Liver (tissue), 9 donors: ENCODE data around the gene BASP1. TPM values are rescaled to one million over a fixed set of nuclear protein-coding genes. Genes with fewer than 3 reads are reported as not detected.

ENCODE experiments used
- DNase-seq: peaks from one replicate; pipeline ENCODE4 v3.0.0-alpha.2; 2017; ENCODE audit warnings: low spot score
- H3K27ac ChIP-seq, 2 donors: one replicate each; pipeline ENCODE4 v1.7.0; 2013; ENCODE audit warnings: inconsistent platforms in 2 of 2, low read length in 2 of 2, control low read depth in 1 of 2, low read depth in 1 of 2, mild to moderate bottlenecking in 1 of 2
- H3K27me3 ChIP-seq, 4 donors: one replicate each; pipeline versions ENCODE4 v1.6.1 to v1.7.0; 2013; ENCODE audit warnings: low read length in 3 of 4, inconsistent platforms in 1 of 4, mild to moderate bottlenecking in 1 of 4, moderate library complexity in 1 of 4; ENCODE audit not compliant: control insufficient read depth in 4 of 4, insufficient read depth in 4 of 4
- H3K36me3 ChIP-seq, 4 donors: one replicate each; pipeline versions ENCODE4 v1.6.1 to v1.7.0; 2013; ENCODE audit warnings: low read length in 3 of 4, mild to moderate bottlenecking in 3 of 4, low read depth in 1 of 4, moderate library complexity in 1 of 4; ENCODE audit not compliant: control insufficient read depth in 4 of 4, insufficient read depth in 3 of 4
- H3K4me1 ChIP-seq, 4 donors: one replicate each; pipeline versions ENCODE4 v1.6.1 to v1.7.0; 2013; ENCODE audit warnings: low read length in 3 of 4, mild to moderate bottlenecking in 3 of 4, moderate library complexity in 1 of 4; ENCODE audit not compliant: control insufficient read depth in 4 of 4, insufficient read depth in 4 of 4
- H3K4me3 ChIP-seq, 3 donors: one replicate each; pipeline versions ENCODE4 v1.6.1 to v1.7.0; 2013; ENCODE audit warnings: low read length in 3 of 3, control low read depth in 1 of 3, low read depth in 1 of 3, mild to moderate bottlenecking in 1 of 3
- H3K9ac ChIP-seq, 2 donors: one replicate each; pipeline ENCODE4 v1.7.0; 2013; ENCODE audit warnings: low read length in 2 of 2, mild to moderate bottlenecking in 2 of 2, moderate library complexity in 2 of 2, control low read depth in 1 of 2, low read depth in 1 of 2
- H3K9me3 ChIP-seq, 4 donors: one replicate each; pipeline versions ENCODE4 v1.6.1 to v1.7.0; 2013; ENCODE audit warnings: low read length in 3 of 4; ENCODE audit not compliant: control insufficient read depth in 4 of 4
- CTCF ChIP-seq: fragments of 150-350 bp; IDR thresholded peaks from 2 replicates; pipeline ENCODE4 v1.5.1; 2017; ENCODE audit warnings: improper control_type of control experiment, low read depth, low read length; ENCODE audit not compliant: missing input control
- EGR1 ChIP-seq, 2 donors: IDR thresholded peaks; 2 replicates each; pipeline ENCODE4 v1.6.1; 2016 to 2018; ENCODE audit warnings: antibody characterized with exemption in 2 of 2, low read depth in 2 of 2
- FOXA1 ChIP-seq: IDR thresholded peaks from 2 replicates; pipeline ENCODE4 v1.6.1; 2016; ENCODE audit warnings: antibody characterized with exemption
- FOXA2 ChIP-seq: IDR thresholded peaks from 2 replicates; pipeline ENCODE4 v1.6.1; 2016; ENCODE audit warnings: antibody characterized with exemption
- GABPA ChIP-seq, 2 donors: IDR thresholded peaks in 1 of 2; conservative IDR thresholded peaks in 1 of 2; 2 replicates each; pipeline ENCODE4 v1.6.1; 2016; ENCODE audit warnings: antibody characterized with exemption in 2 of 2, mild to moderate bottlenecking in 1 of 2, moderate library complexity in 1 of 2
- HNF4A ChIP-seq, 2 donors: conservative IDR thresholded peaks; 2 replicates each; pipeline ENCODE4 v1.6.1; 2016; ENCODE audit warnings: antibody characterized with exemption in 2 of 2, mild to moderate bottlenecking in 2 of 2
- HNF4G ChIP-seq: IDR thresholded peaks from 2 replicates; pipeline ENCODE4 v1.6.1; 2016; ENCODE audit warnings: antibody characterized with exemption
- JUND ChIP-seq, 2 donors: IDR thresholded peaks; 2 replicates each; pipeline ENCODE4 v1.6.1; 2016; ENCODE audit warnings: antibody characterized with exemption in 2 of 2
- MAX ChIP-seq: IDR thresholded peaks from 2 replicates; pipeline ENCODE4 v1.6.1; 2016; ENCODE audit warnings: antibody characterized with exemption
- NR2F2 ChIP-seq: IDR thresholded peaks from 2 replicates; pipeline ENCODE4 v1.6.1; 2016; ENCODE audit warnings: antibody characterized with exemption
- RAD21 ChIP-seq, 2 donors: IDR thresholded peaks; 2 replicates each; pipeline ENCODE4 v1.6.1; 2016; ENCODE audit warnings: antibody characterized with exemption in 2 of 2, mild to moderate bottlenecking in 2 of 2
- RXRA ChIP-seq, 2 donors: IDR thresholded peaks; 2 replicates each; pipeline ENCODE4 v1.6.1; 2017 to 2018; ENCODE audit warnings: antibody characterized with exemption in 2 of 2, mild to moderate bottlenecking in 1 of 2
- SP1 ChIP-seq: IDR thresholded peaks from 2 replicates; pipeline ENCODE4 v1.6.1; 2018; ENCODE audit warnings: antibody characterized with exemption, mild to moderate bottlenecking
- TAF1 ChIP-seq: conservative IDR thresholded peaks from 2 replicates; pipeline ENCODE4 v1.6.1; 2016; ENCODE audit warnings: antibody characterized with exemption, mild to moderate bottlenecking
- YY1 ChIP-seq: IDR thresholded peaks from 2 replicates; pipeline ENCODE4 v1.6.1; 2016; ENCODE audit warnings: antibody characterized with exemption, mild to moderate bottlenecking
- WGBS: extraction: QIAGEN DNeasy Blood & Tissue Kit; methylation state at CpG from one replicate; pipeline ENCODE4 v1.1.7; 2013; 5-methylcytosine and 5-hydroxymethylcytosine counted together
- polyA plus RNA-seq, 2 donors: library from polyadenylated mRNA; stranded (reverse) in 1 of 2; unstranded in 1 of 2; fragments of 200-250 nt in 1 of 2; fragments of >200 nt in 1 of 2; fragmentation: Nextera tagmentation in 1 of 2; extraction: Ambion mirVana in 1 of 2; gene quantifications; one replicate each; pipeline versions ENCODE4 v1.2.1 to v1.2.3, GENCODE V29; 2013 to 2015
- total RNA-seq, 2 donors: library from RNA; depleted of rRNA; stranded (reverse); fragments of >200 nt; gene quantifications; one replicate each; pipeline ENCODE4 v1.2.3, GENCODE V29; 2014
- TF ChIP-seq, protein P1 (sequence below): IDR thresholded peaks from 2 replicates; pipeline ENCODE4 v1.6.1; 2016; ENCODE audit warnings: antibody characterized with exemption, mild to moderate bottlenecking
- TF ChIP-seq, protein P2 (sequence below): IDR thresholded peaks from 2 replicates; pipeline ENCODE4 v1.6.1; 2016; ENCODE audit warnings: antibody characterized with exemption
- TF ChIP-seq, protein P3 (sequence below): IDR thresholded peaks from 2 replicates; pipeline ENCODE4 v1.6.1; 2016; ENCODE audit warnings: antibody characterized with exemption
- donor health status: healthy.
- donor health status: healthy.
- donor health status: healthy.
- donor health status: healthy.
- donor health status: healthy.

Gene BASP1
- total and polyA plus RNA-seq, 4 donors, result 1.2 to 17.0 (median 5.4) TPM

DNA sequence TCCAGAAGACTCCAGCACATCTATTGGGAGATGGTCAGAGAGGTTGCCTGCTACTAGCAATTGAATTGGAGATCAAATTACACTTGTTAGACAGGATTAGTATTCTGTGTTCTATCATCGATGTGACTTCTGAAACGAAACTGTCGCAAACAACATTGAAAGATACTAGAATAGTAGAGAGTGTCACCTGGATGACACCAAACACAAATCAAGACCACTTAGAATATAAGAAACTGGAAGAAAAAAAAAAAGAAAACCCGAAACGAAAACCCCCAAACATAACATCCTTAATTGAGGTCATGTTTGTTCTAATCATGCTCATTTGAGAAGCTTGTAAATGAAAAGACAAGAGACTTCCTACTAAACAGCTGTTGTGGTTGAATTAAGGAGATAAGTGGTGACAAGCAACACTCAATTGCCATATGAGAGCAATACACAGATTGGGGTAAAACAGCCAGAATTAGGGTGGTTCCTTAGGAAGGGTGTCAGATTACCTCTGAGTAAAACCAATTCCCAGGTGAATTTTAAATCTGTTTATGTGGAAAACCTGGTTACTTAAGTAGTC is 97.6 kb downstream of the BASP1 start (continued):
- TF ChIP-seq, protein P1, sequence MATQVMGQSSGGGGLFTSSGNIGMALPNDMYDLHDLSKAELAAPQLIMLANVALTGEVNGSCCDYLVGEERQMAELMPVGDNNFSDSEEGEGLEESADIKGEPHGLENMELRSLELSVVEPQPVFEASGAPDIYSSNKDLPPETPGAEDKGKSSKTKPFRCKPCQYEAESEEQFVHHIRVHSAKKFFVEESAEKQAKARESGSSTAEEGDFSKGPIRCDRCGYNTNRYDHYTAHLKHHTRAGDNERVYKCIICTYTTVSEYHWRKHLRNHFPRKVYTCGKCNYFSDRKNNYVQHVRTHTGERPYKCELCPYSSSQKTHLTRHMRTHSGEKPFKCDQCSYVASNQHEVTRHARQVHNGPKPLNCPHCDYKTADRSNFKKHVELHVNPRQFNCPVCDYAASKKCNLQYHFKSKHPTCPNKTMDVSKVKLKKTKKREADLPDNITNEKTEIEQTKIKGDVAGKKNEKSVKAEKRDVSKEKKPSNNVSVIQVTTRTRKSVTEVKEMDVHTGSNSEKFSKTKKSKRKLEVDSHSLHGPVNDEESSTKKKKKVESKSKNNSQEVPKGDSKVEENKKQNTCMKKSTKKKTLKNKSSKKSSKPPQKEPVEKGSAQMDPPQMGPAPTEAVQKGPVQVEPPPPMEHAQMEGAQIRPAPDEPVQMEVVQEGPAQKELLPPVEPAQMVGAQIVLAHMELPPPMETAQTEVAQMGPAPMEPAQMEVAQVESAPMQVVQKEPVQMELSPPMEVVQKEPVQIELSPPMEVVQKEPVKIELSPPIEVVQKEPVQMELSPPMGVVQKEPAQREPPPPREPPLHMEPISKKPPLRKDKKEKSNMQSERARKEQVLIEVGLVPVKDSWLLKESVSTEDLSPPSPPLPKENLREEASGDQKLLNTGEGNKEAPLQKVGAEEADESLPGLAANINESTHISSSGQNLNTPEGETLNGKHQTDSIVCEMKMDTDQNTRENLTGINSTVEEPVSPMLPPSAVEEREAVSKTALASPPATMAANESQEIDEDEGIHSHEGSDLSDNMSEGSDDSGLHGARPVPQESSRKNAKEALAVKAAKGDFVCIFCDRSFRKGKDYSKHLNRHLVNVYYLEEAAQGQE, result no peak
- TF ChIP-seq JUND (IDR thresholded peaks at IDR 0.05), result no peak
- TF ChIP-seq EGR1 (IDR thresholded peaks at IDR 0.05; ENCODE audit: low read depth in 2 of 2), result no peak
- no peak for TF ChIP-seq FOXA2

- Histone ChIP-seq H3K4me1 (peaks cover 0 to 3% (median 1%) of the 10 kb centered on the region in 4 donors), H3K9ac (no peak overlapping the region), H3K36me3 (no peaks in the 10 kb centered on the region), H3K4me3 (no peak overlapping the region), H3K9me3 (no peaks in the 10 kb centered on the region), H3K27me3 (no peaks in the 10 kb centered on the region), H3K27ac (no peak overlapping the region)
- DNase-seq, result no peak
- TF ChIP-seq GABPA (IDR thresholded peaks at IDR 0.05 in 1 of 2, conservative IDR thresholded peaks at IDR 0.05 in 1 of 2) (no peak), RXRA (IDR thresholded peaks at IDR 0.05) (no peak), HNF4A (conservative IDR thresholded peaks at IDR 0.05) (no peak), SP1 (no peak), CTCF (no peak), NR2F2 (no peak), RAD21 (IDR thresholded peaks at IDR 0.05) (no peak), JUND (IDR thresholded peaks at IDR 0.05) (no peak), TAF1 (no peak), FOXA1 (no peak), MAX (no peak), EGR1 (IDR thresholded peaks at IDR 0.05; ENCODE audit: low read depth in 2 of 2) (no peak), FOXA2 (no peak), YY1 (no peak), HNF4G (no peak)
- TF ChIP-seq, protein P1, result no peak
- TF ChIP-seq, protein P2, sequence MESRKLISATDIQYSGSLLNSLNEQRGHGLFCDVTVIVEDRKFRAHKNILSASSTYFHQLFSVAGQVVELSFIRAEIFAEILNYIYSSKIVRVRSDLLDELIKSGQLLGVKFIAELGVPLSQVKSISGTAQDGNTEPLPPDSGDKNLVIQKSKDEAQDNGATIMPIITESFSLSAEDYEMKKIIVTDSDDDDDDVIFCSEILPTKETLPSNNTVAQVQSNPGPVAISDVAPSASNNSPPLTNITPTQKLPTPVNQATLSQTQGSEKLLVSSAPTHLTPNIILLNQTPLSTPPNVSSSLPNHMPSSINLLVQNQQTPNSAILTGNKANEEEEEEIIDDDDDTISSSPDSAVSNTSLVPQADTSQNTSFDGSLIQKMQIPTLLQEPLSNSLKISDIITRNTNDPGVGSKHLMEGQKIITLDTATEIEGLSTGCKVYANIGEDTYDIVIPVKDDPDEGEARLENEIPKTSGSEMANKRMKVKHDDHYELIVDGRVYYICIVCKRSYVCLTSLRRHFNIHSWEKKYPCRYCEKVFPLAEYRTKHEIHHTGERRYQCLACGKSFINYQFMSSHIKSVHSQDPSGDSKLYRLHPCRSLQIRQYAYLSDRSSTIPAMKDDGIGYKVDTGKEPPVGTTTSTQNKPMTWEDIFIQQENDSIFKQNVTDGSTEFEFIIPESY, result no peak
- TF ChIP-seq, protein P3, sequence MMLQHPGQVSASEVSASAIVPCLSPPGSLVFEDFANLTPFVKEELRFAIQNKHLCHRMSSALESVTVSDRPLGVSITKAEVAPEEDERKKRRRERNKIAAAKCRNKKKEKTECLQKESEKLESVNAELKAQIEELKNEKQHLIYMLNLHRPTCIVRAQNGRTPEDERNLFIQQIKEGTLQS, result no peak
- WGBS, result 85% methylated on average over 11 of the region's 11 CpGs
These were observed 98.3 kb downstream of the BASP1 start for GRCh38 chr5:17315710-17316221.
